Adrenal gland (tissue), 5 donors: ENCODE results near the gene CRTC1.

ENCODE experiments used
- CTCF ChIP-seq, 6 experiments: fragments of 450-650 bp in 4 of 6; fragments of 200-600 bp in 2 of 6; sonication (generic) in 1 of 6; IDR thresholded peaks; 1 replicate in 5 of 6; 2 replicates in 1 of 6; pipeline versions ENCODE4 v1.5.1 to v1.8.0; 2016 to 2021; ENCODE audit warnings: antibody characterized with exemption in 6 of 6, mild to moderate bottlenecking in 2 of 6, moderate library complexity in 1 of 6
- POLR2A ChIP-seq, 2 donors: fragments of 450-650 bp; IDR thresholded peaks; one replicate each; pipeline ENCODE4 v1.6.1; 2017; ENCODE audit warnings: antibody characterized with exemption in 2 of 2, mild to moderate bottlenecking in 2 of 2, moderate library complexity in 1 of 2
- donor health status: DM: no; HTN: no; CAD: no.

GRCh38 chr19:18804139-18804601 is 120.7 kb downstream of the CRTC1 start:
- TF ChIP-seq POLR2A (IDR thresholded peaks at IDR 0.05) (no peak), CTCF (IDR thresholded peaks at IDR 0.05) (no peak)
